ENCODE results near the gene ADAMTS1. TPM values are rescaled to one million over a fixed set of nuclear protein-coding genes. Genes with fewer than 3 reads are reported as not detected.

ADAMTS1 gene
- total and polyA plus RNA-seq, 12 donors = 9.3 to 111 (median 41.9) TPM

DNA sequence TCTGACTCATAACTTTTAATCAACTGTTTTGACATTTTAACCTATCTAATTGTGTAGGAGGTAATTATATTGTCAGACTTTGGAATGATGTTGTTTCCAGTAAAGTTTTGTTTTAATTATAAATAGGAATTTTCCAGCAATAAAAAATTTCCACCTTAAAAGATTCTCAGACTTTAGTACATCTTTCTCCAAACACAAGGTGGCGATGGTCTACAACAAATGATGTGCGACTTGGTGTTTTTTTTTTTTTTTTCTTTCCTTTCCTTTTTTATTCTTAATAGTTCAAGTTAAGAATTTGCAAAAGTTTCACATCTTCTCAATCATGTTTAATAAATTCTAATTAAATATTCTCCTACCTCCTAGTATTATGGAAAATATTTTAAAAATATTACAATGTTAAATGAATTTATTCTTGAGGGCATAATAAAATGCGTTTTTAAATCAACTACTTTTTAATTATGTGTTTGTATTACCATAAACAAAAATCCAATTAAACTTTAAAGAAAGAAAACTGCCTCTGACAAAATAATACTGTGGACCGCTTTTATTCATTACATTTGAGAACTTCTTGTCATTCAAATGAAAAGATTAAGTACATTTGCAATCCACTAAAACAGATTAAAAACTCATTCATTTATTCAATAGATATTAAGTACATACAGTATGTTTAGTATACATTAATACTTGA is 4.4 kb upstream of the ADAMTS1 start:
- DNase-seq = peak in 2 of 7 donors; percentile 29 to 43
- peaks cover 8% of the 10 kb centered on the region for H3K27me3 ChIP-seq
- TF ChIP-seq, protein P1, sequence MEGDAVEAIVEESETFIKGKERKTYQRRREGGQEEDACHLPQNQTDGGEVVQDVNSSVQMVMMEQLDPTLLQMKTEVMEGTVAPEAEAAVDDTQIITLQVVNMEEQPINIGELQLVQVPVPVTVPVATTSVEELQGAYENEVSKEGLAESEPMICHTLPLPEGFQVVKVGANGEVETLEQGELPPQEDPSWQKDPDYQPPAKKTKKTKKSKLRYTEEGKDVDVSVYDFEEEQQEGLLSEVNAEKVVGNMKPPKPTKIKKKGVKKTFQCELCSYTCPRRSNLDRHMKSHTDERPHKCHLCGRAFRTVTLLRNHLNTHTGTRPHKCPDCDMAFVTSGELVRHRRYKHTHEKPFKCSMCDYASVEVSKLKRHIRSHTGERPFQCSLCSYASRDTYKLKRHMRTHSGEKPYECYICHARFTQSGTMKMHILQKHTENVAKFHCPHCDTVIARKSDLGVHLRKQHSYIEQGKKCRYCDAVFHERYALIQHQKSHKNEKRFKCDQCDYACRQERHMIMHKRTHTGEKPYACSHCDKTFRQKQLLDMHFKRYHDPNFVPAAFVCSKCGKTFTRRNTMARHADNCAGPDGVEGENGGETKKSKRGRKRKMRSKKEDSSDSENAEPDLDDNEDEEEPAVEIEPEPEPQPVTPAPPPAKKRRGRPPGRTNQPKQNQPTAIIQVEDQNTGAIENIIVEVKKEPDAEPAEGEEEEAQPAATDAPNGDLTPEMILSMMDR (IDR thresholded peaks at IDR 0.05) = peak; percentile 39 to 68 (median 54)
- TF ChIP-seq POLR2A (IDR thresholded peaks at IDR 0.05) = no peak
- H3K4me3 ChIP-seq = no peak overlapping the region
- H3K4me1 ChIP-seq (replicated peaks in 1 of 2) = peaks cover 4 to 14% of the 10 kb centered on the region in 2 donors
- H3K9me3 ChIP-seq (replicated peaks in 1 of 3) = no peaks in the 10 kb centered on the region
- H3K27ac ChIP-seq = no peak overlapping the region
- WGBS, 4 donors = 10 to 12% (median 11%) methylated on average over 4 of the region's 4 CpGs
- intact Hi-C loops (cut with DNase I) = loop anchor here (5.0 to 10.0 kb wide), 5 partner anchors 85 to 1895 kb away; no protein-coding TSS in a partner anchor
- no peaks in the 10 kb centered on the region for H3K36me3 ChIP-seq (replicated peaks in 1 of 2)

DNA sequence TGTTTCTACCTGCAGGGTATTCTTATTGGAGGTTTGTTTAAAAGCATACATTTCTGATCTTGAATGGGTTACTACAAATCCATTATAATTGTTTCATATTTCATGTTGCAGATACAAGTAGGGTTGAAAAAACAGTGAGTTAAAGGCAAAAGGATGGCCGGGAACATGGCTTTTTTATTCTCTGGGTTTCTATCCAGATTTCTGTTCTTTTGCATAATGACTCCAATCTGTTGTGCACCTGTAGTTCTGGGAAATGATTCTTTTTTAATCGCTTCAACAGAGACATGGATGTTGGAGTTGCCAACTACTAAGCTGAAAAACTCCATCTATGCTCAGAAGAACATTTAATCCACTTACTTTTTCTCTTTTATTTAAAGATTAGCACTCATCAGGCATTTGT is 2.7 kb upstream of the ADAMTS1 start:
- no peak for DNase-seq
- Histone ChIP-seq H3K27me3 (peaks cover 15% of the 10 kb centered on the region), H3K27ac (no peak overlapping the region), H3K4me1 (replicated peaks in 1 of 2) (peaks cover 4 to 26% of the 10 kb centered on the region in 2 donors), H3K4me3 (no peak overlapping the region), H3K9me3 (replicated peaks in 1 of 3) (no peaks in the 10 kb centered on the region), H3K36me3 (replicated peaks in 1 of 2) (no peaks in the 10 kb centered on the region)
- TF ChIP-seq, protein P1 (IDR thresholded peaks at IDR 0.05) = no peak
- TF ChIP-seq POLR2A (IDR thresholded peaks at IDR 0.05) = no peak
- intact Hi-C loops (cut with DNase I) = loop anchor here in 1 of 2 donors (2.0 to 10.0 kb wide), 2 partner anchors 83 to 855 kb away; no protein-coding TSS in a partner anchor
- WGBS, 4 donors = 70 to 78% (median 75%) methylated on average over 2 of the region's 2 CpGs

- WGBS, 4 donors = 19 to 32% (median 24%) methylated on average over 13 of the region's 13 CpGs
Observed at GRCh38 chr21:26847002-26847401, 1.8 kb upstream of the ADAMTS1 start.

More at GRCh38 chr21:26847002-26847401, 1.8 kb upstream of the ADAMTS1 start:
- TF ChIP-seq, protein P1 (IDR thresholded peaks at IDR 0.05) = no peak
- TF ChIP-seq POLR2A (IDR thresholded peaks at IDR 0.05) = no peak
- Histone ChIP-seq H3K27me3 (peaks cover 15% of the 10 kb centered on the region), H3K36me3 (replicated peaks in 1 of 2) (no peaks in the 10 kb centered on the region), H3K27ac (peak overlapping the region in 3 of 5 donors; percentile 63 to 94 (median 89)), H3K4me1 (replicated peaks in 1 of 2) (peaks cover 4 to 27% of the 10 kb centered on the region in 2 donors), H3K4me3 (peak overlapping the region in 1 of 4 donors; percentile 54), H3K9me3 (replicated peaks in 1 of 3) (no peaks in the 10 kb centered on the region)
- intact Hi-C loops (cut with DNase I) = loop anchor here in 1 of 2 donors (2.0 to 10.0 kb wide), 2 partner anchors 82 to 856 kb away; no protein-coding TSS in a partner anchor
- DNase-seq = no peak
